PC-3 (cell line): ENCODE measurements around the gene GDI2.

ENCODE experiments used
- CTCF ChIP-seq: fragments of 300-600 bp; sonication (generic); conservative IDR thresholded peaks from 2 replicates; pipeline ENCODE4 v1.5.1; 2017; ENCODE audit warnings: antibody characterized with exemption, low read depth, mild to moderate bottlenecking, low read length
- EZH2 ChIP-seq: fragments of 300-600 bp; sonication (generic); IDR thresholded peaks from one replicate; pipeline ENCODE4 v1.6.1; 2017; ENCODE audit warnings: antibody characterized with exemption, mild to moderate bottlenecking, low read length; ENCODE audit not compliant: unreplicated experiment
- EZH2phosphoT487 ChIP-seq: fragments of 300-600 bp; sonication (generic); IDR thresholded peaks from 2 replicates; pipeline ENCODE4 v1.6.1; 2018; ENCODE audit warnings: mild to moderate bottlenecking, antibody characterized with exemption, low read length, borderline replicate concordance

- no peak for TF ChIP-seq CTCF
- no peak for TF ChIP-seq EZH2
- no peak for TF ChIP-seq EZH2phosphoT487
Measured at GRCh38 chr10:5748394-5748803, 64.8 kb downstream of the GDI2 start.
